NCI-H460 (cell line): ENCODE data around the gene ZNF622. TPM values are rescaled to one million over a fixed set of nuclear protein-coding genes. Genes with fewer than 3 reads are reported as not detected.

Experiments used
- DNase-seq: peaks from one replicate; pipeline ENCODE4 v3.0.0-alpha.2; 2016; ENCODE audit warnings: low read depth; ENCODE audit errors: extremely low read depth
- polyA plus RNA-seq: library from polyadenylated mRNA; depleted of rRNA; stranded (reverse); fragments of >200 nt; gene quantifications from 2 replicates; pipeline ENCODE4 v1.2.3, GENCODE V29; 2014; cell fraction: nucleus; rRNA removed
- total RNA-seq: library from RNA; depleted of rRNA; stranded (reverse); fragments of >200 nt; shearing (Covaris generic); gene quantifications from 2 replicates; pipeline ENCODE4 v1.2.3, GENCODE V29; 2014; rRNA removed

The ZNF622 gene
- 30.4 and 37.6 TPM in 2 replicates for total RNA-seq
- 17.2 and 20.5 TPM in 2 replicates for polyA plus RNA-seq

GRCh38 chr5:16465544-16466432 lies at the start of gene ZNF622:
TSS of gene ZNF622 (minus strand) at chr5:16465800. CDS start at chr5:16465665, 135 bp downstream.
- DNase-seq = peak; percentile 90

DNA sequence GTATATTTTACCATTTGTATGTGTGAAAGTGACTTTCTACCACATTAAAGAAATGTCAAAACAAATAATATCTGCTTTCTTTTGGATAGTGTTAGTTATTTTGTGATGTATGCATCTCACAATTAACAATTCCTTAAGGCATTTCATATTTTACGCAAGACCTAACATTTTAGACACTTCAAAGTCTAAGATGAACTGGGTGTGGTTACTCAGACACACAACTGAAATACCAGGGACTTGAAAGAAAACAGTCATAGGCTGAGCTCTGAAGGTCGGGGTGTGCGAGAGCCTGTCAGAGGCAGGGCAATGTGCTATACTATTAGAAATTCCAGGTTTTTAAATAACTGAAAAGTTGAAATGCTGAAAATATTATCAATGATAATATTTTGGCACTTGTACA lies 44.5 kb upstream of the ZNF622 start:
- DNase-seq = peak; percentile 62

DNA sequence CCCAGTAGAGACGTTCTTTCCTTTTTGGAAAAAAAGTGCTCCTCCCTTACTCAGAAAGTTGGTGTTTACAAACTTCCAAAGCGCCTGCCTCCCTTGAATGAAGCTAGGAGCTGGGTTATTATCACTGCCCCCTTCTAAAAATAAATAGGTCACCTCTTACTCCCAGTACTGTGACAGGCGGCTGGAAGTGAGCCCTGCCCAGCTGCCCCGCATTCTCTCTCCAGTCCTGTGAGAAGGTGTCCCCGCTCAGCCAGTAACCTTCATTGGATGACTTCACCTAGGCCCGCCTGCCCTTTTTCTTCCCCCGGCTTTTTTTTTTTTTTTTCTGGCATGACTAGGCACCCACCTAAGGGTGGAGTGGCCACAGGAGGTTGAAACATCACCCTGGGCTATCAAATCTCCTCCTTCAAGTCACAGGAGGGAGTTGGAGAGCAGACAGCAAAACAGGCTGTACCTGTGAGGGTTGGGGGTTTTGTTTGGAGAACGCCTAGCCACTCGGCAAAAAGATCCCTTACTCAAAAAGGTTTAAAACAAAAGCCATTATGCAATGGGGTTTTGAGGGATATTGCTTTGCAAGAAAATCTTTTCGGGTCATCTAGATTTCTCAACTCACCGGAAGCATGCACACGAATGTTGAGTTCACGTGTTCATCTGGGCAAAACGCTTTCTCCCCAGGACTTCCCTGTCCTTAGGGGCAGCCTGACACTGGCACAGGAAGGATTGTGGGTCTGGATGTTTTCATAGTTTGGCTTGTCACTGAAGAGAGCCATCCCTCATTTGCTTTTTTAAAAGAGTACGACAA lies 43.3 kb upstream of the ZNF622 start:
- peak; percentile 80 for DNase-seq

DNA sequence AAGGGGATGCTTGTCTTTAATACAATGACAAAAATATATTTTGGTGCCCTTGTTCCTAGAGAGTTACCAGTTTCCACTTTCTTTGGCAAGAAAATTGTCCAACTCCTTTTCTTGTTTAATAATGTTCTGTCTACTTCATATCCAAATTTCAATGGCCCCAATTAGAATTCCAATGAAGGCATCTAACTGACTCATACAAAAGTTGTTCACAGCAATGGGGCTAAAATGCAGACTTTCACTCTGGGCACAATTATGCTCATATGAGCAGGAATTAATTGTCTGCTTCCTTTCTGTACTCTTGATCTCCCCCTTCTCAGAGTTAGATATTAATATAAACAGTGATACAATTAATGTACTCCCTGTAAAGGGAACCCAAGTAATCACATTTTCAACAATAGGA lies 42.1 kb upstream of the ZNF622 start:
- no peak for DNase-seq

GRCh38 chr5:16505904-16506303 lies 40.3 kb upstream of the ZNF622 start:
- DNase-seq = no peak

DNA sequence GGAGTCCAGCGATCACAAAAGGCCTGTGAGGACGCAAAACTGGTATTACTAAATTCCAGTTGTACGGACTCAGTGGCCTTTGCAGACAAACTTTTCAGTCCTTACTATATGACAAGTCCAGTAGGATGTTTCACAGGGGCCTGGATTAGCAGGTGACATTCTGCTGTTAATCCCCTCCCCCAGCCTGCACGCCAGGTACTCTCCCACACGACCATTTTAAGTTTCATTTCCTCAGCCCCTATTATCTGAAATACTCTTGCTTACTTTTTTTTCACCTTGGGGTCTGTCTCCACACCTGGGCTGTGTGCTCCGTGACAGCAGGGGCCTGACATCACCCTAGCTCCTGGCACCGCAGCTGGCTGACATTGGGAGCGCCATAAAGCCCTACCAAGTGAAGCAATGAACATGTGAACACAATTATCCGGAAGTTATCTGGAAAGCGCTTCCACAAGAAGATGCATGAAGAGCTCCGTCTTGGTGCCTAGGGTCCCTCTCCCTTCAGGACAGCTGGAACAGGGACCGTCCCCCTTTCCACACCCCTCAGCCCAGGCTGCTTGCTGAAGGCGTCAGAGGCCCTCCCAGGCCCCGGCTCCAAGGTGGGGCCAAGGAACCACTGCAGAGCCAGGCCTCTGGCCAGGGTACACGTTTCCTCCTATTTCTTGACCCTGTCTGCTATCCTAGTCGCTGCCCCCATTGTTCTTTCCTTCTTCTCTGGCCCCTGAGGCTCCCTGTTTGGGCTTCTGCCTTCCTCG lies 39.7 kb upstream of the ZNF622 start:
- DNase-seq = no peak

GRCh38 chr5:16504571-16504970 lies 39.0 kb upstream of the ZNF622 start:
- DNase-seq = no peak

- DNase-seq = peak; percentile 64
Observed at GRCh38 chr5:16502866-16503265, 37.3 kb upstream of the ZNF622 start.

- no peak for DNase-seq
Observed at GRCh38 chr5:16500024-16500423, 34.4 kb upstream of the ZNF622 start.

GRCh38 chr5:16497546-16497945 lies 31.9 kb upstream of the ZNF622 start:
- DNase-seq = no peak

DNA sequence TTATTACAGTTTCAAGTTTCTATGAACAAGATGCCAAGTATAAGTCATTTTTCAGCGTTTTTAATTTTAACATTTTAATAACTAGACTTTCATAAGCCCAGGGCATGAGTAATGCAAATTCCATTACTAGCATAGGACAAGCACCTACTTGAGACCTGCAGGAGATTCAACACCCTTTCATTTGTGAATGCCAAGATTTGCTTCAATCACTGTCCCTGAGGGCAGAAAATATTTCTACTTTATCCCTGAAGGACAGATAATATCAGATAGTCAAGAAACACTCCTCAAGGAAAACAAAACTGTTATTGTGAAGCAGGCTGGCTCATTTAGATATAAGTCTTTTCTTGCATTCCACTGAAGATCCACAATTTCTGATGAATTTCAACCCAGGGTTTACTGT lies 27.7 kb upstream of the ZNF622 start:
- no peak for DNase-seq

DNA sequence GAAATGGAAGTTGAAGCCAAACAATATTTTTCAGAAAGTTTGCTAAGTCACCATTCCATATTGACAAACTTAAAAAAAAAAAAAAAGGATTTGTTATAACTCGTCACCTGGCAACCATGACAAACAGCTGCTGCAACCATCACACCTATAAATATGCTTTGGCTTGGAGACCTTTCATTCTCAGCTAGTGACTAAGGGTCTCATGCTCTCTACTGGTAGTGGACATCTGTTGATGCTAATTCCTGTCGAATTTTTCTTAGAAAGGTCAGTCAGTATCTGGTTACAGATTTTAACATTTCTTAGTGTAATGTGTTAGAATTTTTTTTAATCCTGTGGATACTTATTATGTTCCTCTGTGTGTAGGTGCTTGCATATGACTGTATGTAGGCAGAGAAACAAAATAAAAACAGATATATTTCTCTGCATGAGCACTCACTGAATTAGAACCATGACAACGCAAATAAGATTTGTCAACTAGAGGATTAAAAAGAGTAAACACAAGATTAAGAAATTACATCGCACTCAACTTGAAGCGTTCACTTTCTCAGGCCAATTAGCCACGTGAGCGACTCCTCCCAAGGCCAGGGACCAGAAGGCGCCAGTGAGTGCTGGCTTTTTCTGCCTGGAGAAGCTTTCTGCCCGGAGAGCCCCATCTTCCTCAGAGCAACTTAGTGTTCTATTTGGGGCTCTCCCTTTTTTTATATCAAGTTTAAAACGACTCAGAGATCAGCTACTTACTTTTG lies 27.0 kb upstream of the ZNF622 start:
- no peak for DNase-seq

DNA sequence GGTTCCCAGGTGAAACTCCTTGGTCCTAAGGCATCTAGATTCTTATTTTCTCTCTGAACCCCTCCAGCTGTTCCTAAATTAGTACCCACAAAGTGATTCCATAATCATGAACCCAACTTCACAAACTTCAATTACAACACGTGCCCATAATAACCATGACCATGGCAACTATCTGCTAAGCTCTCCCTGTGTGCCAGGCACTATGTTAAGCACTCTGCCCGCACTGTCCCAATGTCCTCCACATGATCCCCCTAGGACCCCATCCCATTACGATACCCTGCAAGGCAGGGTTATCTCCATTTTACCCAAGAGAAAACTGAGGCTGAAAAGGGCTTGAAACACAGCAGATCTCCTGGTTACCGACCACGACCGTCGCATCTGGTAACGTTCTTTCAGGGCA lies 25.3 kb upstream of the ZNF622 start:
- no peak for DNase-seq

GRCh38 chr5:16489322-16489791 lies 23.8 kb upstream of the ZNF622 start:
- DNase-seq = peak; percentile 55

DNA sequence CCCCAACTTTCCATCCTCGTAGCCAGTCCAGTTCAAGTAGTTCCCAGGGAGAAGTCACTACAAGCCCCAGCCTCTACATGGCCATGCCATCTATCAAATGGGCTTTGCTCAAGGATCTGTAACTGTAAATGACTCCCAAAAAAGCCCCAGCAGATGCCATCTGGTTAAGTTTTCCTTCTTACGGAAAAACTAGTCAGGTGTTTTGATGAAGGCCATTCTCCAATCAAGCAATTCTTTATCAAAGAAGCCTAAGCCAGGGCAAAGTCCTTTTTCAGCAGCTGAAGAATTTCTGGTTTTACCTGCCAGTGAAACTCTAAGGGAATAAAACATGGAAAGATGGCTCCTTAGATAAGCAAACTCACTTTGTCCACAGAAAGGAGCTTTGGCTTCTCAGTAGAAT lies 21.9 kb upstream of the ZNF622 start:
- no peak for DNase-seq

DNA sequence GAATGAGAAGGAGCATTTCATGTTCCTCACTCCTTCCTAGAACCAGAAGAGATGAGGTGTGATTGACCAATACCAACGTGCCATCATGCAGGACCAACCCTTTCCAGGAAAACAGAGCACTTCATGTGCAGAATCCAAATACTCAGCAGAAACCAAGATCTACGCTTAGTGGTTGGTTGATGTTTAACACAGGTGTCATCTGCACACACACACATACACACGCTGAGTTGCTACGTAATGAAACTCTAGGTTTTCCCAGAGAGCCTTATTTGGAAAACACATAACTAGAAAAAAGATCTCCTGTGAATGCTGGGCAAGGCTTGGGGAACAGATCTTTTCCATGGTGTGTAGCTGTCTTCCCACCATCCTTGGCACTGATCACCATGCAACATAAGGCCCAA lies 21.1 kb upstream of the ZNF622 start:
- DNase-seq = no peak

DNA sequence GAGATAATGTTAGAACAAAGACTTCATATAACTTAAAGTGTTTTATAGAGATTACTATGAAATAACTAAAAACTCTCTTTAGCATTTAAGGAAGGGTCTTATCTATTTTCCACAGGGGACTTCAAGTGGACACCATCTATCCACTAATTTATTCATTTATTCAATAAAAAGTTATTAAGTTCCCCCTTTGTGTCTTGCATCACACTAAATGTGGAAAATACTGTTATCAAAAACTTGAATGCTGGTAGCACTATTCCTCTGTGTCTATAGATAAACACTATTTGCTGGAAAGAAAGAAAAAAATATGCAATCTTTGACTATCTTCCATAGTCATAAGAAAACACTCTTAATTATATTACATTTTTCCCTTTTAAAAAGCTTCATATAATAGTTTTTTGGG lies 20.1 kb upstream of the ZNF622 start:
- no peak for DNase-seq

DNA sequence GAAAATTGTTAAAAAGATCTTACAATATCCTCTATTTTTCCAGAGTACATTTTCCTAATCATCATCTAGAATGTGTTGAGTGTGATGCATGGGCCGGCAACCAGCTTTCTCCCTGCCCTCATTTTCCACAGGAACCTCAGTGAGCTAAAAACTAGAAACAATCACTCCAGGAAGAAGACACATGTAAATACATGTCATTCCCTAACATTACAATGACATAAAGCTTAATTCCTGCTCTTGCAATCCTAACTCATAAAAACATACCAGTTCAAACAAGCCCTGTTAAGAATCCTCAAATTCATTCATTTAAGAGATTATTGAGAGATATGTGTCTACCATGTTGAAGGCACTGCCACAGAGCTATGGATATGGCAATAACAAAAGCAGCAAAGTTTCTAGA lies 18.5 kb upstream of the ZNF622 start:
- DNase-seq = no peak

- no peak for DNase-seq
Observed at GRCh38 chr5:16483361-16483760, 17.8 kb upstream of the ZNF622 start.

- DNase-seq = no peak
Observed at GRCh38 chr5:16482891-16483290, 17.3 kb upstream of the ZNF622 start.
